ENCODE measurements around the gene CWC25. TPM values are rescaled to one million over a fixed set of nuclear protein-coding genes. Genes with fewer than 3 reads are reported as not detected.
A peak's percentile ranks its signal among the peaks of the same experiment; 100 is the strongest.

CWC25 gene
- total and polyA plus RNA-seq, 7 donors: 11.3 to 32.4 (median 16.4) TPM

DNA sequence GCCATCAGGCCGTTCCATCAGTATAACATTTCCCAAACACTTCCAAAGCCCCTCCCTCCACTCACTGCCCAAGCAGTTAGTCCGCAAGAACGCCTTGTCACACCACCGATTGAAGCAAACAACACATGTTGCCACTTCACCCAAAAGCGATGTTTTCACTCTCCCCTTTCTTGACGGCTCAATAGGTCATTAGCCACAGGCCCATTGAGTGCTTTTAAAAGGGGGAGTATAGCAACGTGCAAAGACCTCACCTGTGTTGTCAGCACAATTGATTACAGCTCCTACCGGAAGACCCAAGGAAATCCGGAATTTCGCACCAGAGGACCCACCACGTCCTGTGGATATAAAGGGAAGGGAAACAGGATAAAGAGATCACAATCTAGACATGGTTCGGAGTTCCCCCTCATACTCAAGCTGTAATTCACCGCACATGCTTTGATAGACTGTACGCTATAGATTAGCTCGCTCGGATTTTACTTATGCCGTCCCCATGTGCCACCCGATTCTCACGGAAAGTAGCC is 27.7 kb upstream of the CWC25 start:
- Histone ChIP-seq H3K4me3 (peak overlapping the region; percentile 42 to 60 (median 56)), H3K36me3 (peaks cover 12 to 47% (median 29%) of the 10 kb centered on the region in 4 donors), H3K27me3 (no peaks in the 10 kb centered on the region), H3K9me3 (no peaks in the 10 kb centered on the region), H3K4me1 (peaks cover 0 to 30% (median 30%) of the 10 kb centered on the region in 4 donors), H3K27ac (peak overlapping the region; percentile 88 to 93 (median 91))
- TF ChIP-seq POLR2AphosphoS5 (IDR thresholded peaks at IDR 0.05) (no peak), POLR2A (IDR thresholded peaks at IDR 0.05) (no peak), EP300 (IDR thresholded peaks at IDR 0.05) (no peak)
- TF ChIP-seq, protein P1, sequence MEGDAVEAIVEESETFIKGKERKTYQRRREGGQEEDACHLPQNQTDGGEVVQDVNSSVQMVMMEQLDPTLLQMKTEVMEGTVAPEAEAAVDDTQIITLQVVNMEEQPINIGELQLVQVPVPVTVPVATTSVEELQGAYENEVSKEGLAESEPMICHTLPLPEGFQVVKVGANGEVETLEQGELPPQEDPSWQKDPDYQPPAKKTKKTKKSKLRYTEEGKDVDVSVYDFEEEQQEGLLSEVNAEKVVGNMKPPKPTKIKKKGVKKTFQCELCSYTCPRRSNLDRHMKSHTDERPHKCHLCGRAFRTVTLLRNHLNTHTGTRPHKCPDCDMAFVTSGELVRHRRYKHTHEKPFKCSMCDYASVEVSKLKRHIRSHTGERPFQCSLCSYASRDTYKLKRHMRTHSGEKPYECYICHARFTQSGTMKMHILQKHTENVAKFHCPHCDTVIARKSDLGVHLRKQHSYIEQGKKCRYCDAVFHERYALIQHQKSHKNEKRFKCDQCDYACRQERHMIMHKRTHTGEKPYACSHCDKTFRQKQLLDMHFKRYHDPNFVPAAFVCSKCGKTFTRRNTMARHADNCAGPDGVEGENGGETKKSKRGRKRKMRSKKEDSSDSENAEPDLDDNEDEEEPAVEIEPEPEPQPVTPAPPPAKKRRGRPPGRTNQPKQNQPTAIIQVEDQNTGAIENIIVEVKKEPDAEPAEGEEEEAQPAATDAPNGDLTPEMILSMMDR (IDR thresholded peaks at IDR 0.05): no peak
- DNase-seq: no peak
- intact Hi-C loops (cut with DNase I): loop anchor here (1.0 kb wide), 1 partner anchor 28 kb away; the partner anchor contains the start of gene CWC25
- 1% methylated on average over 19 of the region's 19 CpGs for WGBS, 2 donors

DNA sequence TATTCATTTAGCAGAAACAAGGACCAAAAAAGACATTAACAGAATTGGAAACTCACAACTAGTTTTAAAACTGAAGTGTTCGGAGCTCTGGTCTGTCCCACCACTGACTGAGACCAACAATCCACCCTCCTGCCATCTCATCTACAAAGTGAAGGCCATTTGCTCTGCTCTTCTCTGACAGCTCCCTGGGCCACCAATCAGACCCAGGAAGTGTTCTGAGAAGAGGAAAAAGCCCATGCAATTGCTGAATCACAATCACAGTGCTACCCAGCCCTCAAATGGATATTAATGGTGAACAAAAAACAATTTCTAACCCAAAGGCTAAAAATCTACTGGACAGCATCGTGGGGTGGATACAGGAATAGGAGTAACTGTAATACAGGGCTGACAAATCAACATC is 26.3 kb upstream of the CWC25 start:
- H3K27ac ChIP-seq: peak overlapping the region in 1 of 4 donors; percentile 92
- 16 to 47% methylated on average over 2 of the region's 2 CpGs for WGBS, 2 donors

DNA sequence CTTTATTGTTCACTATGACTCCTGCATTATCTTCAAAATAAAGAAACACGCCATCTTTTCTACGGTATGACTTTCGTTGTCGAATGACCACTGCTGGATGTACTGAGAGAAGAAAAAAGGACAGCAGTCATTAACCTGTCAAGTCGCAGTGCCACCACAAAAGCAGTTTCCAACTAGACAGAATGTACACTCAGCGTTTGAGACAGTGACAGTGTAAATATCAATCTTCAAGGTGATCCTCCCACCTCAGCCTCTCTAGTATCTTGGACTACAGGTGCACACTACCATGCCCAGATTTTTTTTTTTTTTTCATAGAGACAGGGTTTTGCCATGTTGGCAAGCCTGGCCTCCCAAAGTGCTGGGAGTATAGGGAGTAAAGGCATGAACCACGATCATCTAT is 25.3 kb upstream of the CWC25 start:
- 57 to 82% methylated on average over 7 of the region's 7 CpGs for WGBS, 2 donors
- H3K27me3 ChIP-seq: no peaks in the 10 kb centered on the region
- TF ChIP-seq POLR2AphosphoS5 (IDR thresholded peaks at IDR 0.05): no peak
- H3K4me1 ChIP-seq: peaks cover 0 to 30% (median 30%) of the 10 kb centered on the region in 4 donors
- intact Hi-C loops (cut with DNase I): no loop called here
- no peaks in the 10 kb centered on the region for H3K9me3 ChIP-seq
- H3K27ac ChIP-seq: no peak overlapping the region
- peaks cover 12 to 62% (median 35%) of the 10 kb centered on the region in 4 donors for H3K36me3 ChIP-seq
- DNase-seq: no peak
- H3K4me3 ChIP-seq: no peak overlapping the region

More for the DNA sequence above, 26.3 kb upstream of the CWC25 start:
- H3K4me3 ChIP-seq: peak overlapping the region in 2 of 4 donors; percentile 56 to 60
- DNase-seq: no peak
- intact Hi-C loops (cut with DNase I): no loop called here
- TF ChIP-seq POLR2AphosphoS5 (IDR thresholded peaks at IDR 0.05) (no peak), EP300 (IDR thresholded peaks at IDR 0.05) (no peak), POLR2A (IDR thresholded peaks at IDR 0.05) (no peak)
- TF ChIP-seq, protein P1 (IDR thresholded peaks at IDR 0.05): no peak
- H3K27me3 ChIP-seq: no peaks in the 10 kb centered on the region
- H3K4me1 ChIP-seq: peaks cover 0 to 30% (median 30%) of the 10 kb centered on the region in 4 donors
- peaks cover 12 to 61% (median 35%) of the 10 kb centered on the region in 4 donors for H3K36me3 ChIP-seq
- no peaks in the 10 kb centered on the region for H3K9me3 ChIP-seq

DNA sequence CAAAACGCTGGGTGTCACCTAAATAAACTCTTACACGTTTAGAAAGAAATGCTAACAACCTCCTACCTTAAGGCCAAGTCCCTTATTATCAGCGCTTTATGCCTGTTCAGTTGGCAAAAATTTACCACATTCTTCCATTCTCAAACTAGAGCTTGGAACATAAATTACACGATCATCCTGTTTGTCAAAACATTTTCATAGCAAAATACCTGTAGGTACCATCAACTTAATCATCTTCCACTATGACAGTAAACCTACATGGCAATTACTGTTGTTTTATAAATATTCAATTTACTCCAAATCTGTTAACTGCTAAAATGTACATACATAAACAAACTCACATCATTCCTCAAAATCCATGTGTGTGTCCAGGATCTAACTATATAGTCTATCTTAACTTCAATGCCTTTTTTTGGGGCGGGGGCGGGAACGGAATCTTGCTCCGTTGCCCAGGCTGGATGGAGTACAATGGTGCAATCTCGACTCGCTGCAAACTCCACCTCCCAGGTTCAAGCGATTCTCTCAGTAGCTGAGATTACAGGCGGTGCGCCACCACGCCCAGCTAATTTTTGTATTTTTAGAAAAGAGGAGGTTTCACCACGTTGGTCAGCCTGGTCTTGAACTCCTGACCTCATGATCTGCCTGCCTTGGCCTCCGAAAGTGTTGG is 24.0 kb upstream of the CWC25 start:
- Histone ChIP-seq H3K27me3 (no peaks in the 10 kb centered on the region), H3K4me3 (no peak overlapping the region), H3K27ac (no peak overlapping the region), H3K4me1 (peaks cover 0 to 34% (median 27%) of the 10 kb centered on the region in 4 donors), H3K9me3 (no peaks in the 10 kb centered on the region), H3K36me3 (peaks cover 12 to 62% (median 35%) of the 10 kb centered on the region in 4 donors)
- no peak for TF ChIP-seq POLR2AphosphoS5 (IDR thresholded peaks at IDR 0.05)
- TF ChIP-seq EP300 (IDR thresholded peaks at IDR 0.05): no peak
- TF ChIP-seq POLR2A (IDR thresholded peaks at IDR 0.05): no peak
- TF ChIP-seq, protein P1 (IDR thresholded peaks at IDR 0.05): no peak
- intact Hi-C loops (cut with DNase I): no loop called here
- DNase-seq: no peak
- WGBS, 2 donors: 77 to 84% methylated on average over 16 of the region's 16 CpGs

DNA sequence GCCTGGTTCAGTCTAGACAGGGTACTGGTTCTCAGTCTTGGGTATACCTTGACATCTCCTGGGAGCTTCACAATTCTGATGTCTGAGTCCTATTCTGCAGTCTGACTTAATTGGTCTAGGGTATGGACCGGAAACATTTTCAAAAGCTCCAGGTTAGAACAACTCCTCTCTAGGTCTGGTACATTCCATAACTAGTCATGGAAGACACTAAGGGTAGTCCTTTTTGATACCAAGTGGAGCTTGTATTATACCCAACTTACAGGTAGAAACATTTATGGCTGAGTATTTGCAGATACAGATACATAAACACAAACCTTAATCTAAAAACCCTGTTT is 23.4 kb upstream of the CWC25 start:
- Histone ChIP-seq H3K36me3 (peaks cover 12 to 62% (median 35%) of the 10 kb centered on the region in 4 donors), H3K4me1 (peaks cover 0 to 31% (median 26%) of the 10 kb centered on the region in 4 donors), H3K9me3 (no peaks in the 10 kb centered on the region), H3K27me3 (no peaks in the 10 kb centered on the region), H3K27ac (no peak overlapping the region), H3K4me3 (no peak overlapping the region)
- DNase-seq: no peak
- intact Hi-C loops (cut with DNase I): no loop called here
- no peak for TF ChIP-seq POLR2AphosphoS5 (IDR thresholded peaks at IDR 0.05)
- TF ChIP-seq POLR2A (IDR thresholded peaks at IDR 0.05): no peak
- TF ChIP-seq, protein P1 (IDR thresholded peaks at IDR 0.05): no peak
- no peak for TF ChIP-seq EP300 (IDR thresholded peaks at IDR 0.05)
- 97 to 98% methylated on average over 1 of the region's 1 CpG for WGBS, 2 donors
